ENCODE results near the gene RPL21. TPM values are rescaled to one million over a fixed set of nuclear protein-coding genes. Genes with fewer than 3 reads are reported as not detected.
"Not testable (repeated sequence)": the region's sequence is repeated elsewhere in the genome, so short reads cannot be mapped to it uniquely, and the experiment has no call there.

Gene RPL21
- total RNA-seq, 1 donor from 2014 or later, result 949 TPM

DNA sequence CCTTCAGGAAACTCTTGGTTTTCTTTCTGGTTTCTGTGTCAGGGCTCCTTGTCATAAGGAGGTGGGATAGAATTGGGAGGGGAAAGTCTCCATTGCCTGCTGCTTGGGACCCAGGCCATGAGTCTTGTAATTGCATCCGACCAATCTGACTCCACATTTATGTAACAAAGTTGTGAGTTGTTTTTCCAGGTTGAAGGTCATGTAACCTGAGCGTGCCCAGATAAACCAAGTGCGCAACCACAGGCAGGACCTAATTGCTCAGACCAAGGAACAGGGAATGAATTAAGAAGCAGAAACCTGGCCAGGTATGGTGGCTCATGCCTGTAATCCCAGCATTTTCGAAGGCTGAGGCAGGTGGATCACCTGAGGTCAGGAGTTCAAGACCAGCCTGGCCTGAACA, 37.0 kb downstream of the RPL21 start:
- intact Hi-C loops (cut with micrococcal nuclease), result no loop called here

DNA sequence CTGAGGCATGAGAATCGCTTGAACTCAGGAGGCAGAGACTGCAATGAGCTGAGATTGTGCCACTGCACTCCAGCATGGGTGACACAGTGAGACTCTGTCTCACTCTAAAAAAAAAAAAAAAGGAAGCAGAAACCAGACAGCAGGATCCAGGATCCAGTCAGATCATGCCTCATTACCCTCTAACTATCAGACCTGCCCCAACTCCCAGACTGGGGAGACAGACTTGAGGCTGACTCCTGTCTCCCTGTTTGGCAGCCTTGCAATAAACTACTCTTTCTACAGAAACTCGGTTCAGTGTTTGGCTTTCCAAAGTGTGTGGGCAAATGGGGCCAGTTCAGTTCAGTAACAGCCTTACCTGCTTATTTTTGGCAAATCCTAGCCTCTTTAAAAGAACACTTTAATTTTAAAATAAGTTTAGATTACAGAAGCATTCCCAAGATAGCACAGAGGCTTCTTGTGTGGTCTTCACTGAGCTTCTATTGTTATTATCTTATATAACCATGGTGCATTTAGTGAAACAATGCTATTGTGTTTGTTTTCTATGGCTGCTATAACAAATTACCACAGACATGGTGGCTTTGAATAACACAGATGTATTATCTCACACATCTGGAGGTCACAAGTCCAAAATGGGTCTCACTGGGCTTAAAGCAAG, 37.8 kb downstream of the RPL21 start:
- intact Hi-C loops (cut with micrococcal nuclease), result no loop called here

DNA sequence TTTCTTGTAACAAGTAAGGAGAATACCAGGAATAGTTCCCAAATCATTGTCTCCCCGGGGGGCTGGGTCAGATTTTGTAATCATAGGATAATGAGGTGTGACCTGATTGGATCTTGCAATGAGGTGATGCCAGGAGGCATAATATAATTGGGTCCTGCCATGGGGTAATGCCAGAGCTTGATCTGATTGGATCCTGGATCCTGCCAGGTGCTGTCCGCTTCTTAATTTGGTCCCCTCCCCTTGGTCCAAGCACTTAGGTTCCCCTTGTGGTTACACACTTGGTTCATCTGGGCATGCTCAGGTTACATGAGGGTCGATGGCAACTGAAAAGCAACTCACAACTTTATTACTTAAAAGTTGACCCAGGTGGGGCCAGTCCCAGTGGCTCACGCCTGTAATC, 39.4 kb downstream of the RPL21 start:
- intact Hi-C loops (cut with micrococcal nuclease), result no loop called here

DNA sequence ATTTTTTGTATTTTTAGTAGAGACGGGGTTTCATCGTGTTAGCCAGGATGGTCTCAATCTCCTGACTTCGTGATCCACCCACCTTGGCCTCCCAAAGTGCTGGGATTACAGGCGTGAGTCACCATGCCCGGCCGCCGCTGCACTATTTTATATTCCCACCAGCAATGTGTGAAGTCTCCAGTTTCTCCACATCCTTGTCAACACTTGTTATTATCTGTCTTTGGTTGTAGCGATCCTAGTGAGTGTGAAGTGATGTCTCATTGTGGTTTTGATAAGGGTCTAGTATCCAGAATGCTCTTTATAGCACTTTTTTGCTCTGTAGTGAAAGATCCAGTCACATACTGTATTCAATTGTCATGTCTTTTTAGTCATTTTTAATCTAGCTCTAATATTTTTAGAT, 40.6 kb downstream of the RPL21 start:
- intact Hi-C loops (cut with micrococcal nuclease), result not testable (repeated sequence)

DNA sequence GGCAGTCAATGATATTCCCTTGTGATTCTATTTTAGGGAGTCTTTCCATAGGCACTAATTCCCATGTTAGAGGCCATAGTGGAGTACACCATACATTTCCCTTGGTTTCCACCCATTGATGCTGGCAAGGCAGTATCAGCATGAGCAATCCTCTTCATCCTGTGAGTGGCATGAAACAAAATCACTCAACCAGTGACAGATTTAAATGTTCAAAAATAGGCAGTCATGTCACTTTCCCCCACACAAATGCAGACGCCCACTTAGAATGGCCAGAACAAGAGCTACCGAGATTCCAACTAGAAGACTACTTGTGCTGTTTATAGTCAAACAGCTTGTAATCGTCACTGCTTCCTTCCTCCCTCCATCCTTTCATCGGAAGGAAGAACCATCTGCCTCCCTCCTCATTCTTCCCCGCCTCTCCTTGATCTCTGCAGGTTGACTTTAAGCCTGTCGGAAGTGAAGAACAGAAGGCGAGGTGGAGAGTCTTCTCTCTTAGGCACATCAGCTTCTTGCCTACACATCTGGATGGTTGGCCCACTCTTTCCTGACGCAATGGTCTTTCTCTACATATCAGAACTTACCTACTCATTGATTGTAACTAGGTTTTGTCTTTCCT, 41.8 kb downstream of the RPL21 start:
- intact Hi-C loops (cut with micrococcal nuclease), result no loop called here

DNA sequence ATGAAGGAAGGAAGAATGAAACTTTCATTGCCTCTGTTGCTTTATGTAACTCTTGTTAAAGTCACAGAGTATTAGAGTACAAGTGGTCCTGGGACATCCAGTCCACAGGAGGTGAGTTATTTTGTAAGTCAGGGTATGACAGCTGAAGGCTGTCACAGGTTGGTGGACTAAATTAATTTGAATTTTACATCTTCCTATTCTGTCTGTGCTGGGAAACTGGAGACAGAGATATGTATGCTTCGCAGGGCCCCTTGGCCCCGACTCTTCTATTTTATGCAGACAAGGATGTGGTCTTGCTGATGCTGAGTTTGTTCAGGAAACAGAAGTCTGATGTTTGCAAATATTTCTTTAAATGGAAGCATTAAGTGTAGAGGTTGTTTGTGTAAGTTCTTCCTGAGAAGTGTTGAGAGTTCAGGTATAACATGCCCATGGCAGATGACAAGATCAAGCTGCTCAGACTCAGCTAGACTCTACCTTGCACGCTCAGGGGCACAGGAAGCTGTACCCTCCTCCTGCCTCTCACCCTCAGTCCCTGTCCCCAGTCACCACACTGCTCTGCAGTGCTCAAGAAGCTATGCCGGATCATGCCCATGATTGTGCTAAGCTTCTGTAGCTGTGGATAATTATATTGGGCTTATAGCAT, 42.6 kb downstream of the RPL21 start:
- intact Hi-C loops (cut with micrococcal nuclease), result no loop called here

DNA sequence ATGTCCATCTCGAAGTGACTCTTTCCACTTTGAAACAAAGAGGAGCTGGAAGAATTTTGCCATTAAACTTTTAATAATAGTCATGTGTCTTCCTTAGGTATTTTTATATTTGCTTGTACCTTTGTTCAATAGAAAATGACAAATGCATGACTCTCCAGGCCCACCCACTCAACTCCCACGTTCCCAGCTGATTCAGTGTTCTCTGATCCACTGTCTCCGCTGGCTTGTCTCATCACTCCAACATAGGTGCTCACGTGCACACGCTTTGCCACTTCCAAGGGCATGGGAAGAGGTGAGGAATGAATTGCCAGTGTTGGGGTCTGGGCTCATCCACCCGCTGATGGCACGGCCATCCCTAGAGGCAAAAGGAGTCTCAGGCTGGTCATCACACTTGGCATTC, 43.7 kb downstream of the RPL21 start:
- intact Hi-C loops (cut with micrococcal nuclease), result no loop called here

DNA sequence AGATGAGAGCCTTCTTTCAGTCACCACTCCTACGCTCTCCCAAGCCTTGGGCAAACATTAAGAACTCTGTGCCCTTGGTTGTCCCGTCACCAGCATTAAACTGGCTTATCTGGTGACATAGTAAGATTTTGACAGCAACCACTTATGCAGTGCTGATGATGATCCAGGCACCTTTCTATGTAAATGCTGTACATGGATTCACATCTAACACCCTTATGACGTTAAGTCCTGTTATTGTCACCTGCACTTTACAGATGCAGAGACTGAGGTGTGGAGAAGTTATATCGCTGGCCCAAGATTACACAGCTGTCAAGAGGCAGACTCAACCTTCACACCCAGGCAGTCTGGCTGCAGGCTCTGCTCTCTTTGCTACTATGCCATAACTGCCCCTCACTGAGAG, 44.3 kb downstream of the RPL21 start:
- intact Hi-C loops (cut with micrococcal nuclease), result no loop called here

DNA sequence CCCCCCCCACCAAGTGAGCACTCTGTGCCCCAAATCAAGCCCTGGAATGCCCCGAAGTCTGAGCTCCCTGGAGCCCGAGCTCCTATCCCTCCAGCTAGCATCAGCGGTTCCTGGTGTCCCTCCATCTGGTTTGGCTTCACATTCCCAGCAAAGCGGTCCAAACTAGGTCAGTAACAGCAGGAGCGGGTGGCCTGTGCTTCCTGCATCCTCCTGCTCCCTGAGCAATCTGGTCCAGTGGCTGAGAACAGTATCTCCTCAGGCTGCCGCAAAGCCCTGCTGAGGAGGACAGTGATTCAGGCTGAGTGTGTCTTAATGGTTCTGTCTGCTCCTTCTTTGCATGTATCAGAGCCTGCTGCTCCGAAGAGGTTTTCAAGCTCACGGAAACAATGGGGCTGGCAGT, 45.1 kb downstream of the RPL21 start:
- intact Hi-C loops (cut with micrococcal nuclease), result no loop called here

DNA sequence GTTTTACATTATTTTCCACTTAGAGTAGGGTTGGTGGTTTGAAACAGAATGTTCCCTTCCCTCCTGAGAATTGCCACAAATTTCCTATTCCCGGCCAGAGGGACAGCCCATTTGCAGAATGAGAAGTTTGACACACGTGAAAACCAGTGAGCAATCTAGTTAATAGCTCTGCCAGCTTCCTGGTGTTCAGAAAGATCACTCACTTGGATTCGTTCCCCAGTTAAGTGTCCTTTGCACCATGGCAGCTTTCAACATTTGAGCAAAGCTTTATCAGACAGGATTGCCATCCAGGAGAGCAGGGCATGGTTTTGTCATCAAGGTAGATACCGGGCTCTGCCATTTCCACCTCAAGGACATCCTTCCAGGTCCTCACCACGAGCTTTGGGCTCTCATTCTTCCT, 47.5 kb downstream of the RPL21 start:
- intact Hi-C loops (cut with micrococcal nuclease), result no loop called here

DNA sequence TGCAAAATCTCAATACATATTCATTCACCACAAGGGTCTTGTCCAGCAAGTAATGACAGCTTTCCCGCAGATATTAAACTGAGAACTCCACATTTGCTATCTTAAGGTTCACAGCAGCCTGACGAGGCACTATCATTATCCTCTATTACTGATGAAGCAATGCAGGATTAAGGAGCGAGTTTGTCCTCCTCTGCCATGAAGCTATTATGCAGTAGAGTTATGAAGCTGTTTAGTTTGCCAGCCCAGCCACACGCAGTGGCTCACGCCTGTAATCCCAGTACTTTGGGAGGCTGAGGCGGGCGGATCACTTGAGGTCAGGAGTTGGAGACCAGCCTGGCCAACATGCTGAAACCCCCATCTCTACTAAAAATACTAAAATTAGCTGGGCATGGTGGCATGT, 49.0 kb downstream of the RPL21 start:
- intact Hi-C loops (cut with micrococcal nuclease), result not testable (repeated sequence)

DNA sequence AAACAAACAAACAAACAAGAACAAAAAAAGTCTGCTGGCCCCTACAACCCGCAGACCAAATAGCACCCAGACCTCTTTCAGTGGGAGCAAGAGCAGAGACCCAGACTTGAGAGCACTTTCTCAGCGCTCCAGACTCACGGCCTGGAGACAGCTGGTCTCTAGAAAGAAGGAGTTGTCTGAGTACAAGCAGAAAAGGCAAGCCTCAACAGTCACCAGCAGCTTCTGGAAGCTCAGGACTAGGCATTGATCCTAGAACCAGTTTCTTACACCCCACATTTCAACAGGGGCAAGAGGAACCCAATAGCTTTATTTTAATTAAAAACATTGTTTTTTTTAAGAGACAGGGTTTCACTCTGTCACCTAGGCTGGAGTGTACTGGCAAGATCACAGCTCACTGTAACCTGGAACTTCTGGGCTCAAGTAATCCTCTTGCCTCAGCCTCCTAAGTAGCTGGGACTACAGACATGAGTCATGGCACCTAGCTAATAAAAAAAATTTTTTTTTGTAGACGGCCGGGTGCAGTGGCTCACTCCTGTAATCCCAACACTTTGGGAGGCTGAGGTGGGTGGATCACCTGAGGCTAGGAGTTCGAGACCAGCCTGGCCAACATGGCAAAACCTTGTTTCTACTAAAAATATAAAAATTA, 49.7 kb downstream of the RPL21 start:
- intact Hi-C loops (cut with micrococcal nuclease), result no loop called here

DNA sequence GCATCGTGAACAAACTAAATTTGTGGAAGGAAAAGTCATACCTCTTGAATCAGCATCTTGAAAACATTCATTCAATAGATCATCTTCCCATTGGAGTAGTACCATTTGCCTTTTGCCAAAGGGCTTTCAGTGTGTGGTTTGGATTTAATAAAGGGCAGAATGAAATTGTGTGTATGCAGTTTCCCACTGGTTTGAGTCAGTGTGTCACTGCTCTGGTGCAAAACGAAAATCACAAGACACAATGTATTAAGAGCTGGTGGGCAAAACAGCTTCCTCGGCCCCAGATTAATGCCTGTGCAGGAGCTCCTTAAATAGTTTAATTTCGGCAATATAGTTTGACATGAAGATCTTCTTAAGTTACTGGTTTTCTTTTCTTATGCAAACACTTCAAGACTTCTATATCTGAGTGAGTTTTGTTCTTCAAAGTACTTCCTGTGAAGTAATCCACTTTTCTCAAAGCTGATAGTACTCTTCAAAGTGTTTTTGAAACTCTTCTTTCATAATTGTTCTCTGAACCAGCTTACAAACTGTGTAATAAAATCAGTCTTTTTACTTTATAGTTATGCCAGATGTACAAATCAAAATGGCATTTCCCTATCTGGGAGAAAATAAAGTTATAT, 51.4 kb downstream of the RPL21 start:
- intact Hi-C loops (cut with micrococcal nuclease), result no loop called here

DNA sequence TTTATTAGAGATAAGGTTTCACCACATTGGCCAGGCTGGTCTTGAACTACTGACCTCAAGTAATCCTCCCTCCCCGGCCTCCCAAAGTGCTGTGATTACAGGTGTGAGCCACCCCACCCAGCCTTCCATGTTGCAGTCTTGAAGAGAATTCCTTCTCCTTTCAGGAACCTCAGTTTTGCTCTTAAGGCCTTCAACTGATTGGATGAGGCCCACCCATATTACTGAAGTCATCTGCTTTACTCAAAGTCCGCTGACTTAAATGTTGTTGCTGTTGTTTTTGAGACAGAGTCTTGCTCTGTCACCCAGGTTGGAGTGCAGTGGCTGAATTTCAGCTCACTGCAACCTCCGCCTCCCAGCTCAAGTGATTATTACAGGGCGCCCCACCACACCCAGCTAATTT, 52.7 kb downstream of the RPL21 start:
- intact Hi-C loops (cut with micrococcal nuclease), result no loop called here

DNA sequence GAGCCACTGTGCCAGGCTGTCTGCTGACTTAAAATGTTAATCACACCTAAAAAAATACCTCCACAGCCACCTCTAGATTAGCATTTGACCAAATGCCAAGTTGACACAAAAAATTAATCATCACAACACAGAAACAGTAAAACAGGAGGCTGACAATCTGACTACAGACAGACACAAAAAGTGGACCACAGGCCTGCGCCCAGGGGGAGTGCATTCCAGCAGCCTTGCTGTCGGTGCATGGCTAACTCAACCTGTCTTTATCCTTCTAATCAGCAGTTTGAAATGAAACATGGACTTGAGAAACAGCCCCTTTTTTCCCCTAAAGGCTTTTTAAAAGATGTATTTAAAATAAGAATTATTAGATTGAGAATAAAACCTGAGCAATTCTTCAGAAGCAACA, 53.3 kb downstream of the RPL21 start:
- intact Hi-C loops (cut with micrococcal nuclease), result no loop called here

Other genes starting within 250 kb of the RPL21 start
- 21.9 TPM in 2 replicates for gene USP12, start 79.7 kb upstream of the RPL21 start, total RNA-seq
- 0.45 TPM in 2 replicates for gene RASL11A, start 19.3 kb downstream of the RPL21 start, total RNA-seq
- gene GTF3A, start 173.1 kb downstream of the RPL21 start, total RNA-seq, result 265 and 273 TPM in 2 replicates
- gene MTIF3, start 199.0 kb downstream of the RPL21 start, total RNA-seq, result 41.1 and 42.3 TPM in 2 replicates